Astrocyte (in vitro differentiated cells and primary cell): ENCODE measurements around the gene ABL2.

Experiments used
- CTCF ChIP-seq: IDR thresholded peaks from 2 replicates; pipeline ENCODE4 v1.5.1; 2011; ENCODE audit warnings: low read depth, mild to moderate bottlenecking, inconsistent platforms, low read length, moderate library complexity; ENCODE audit not compliant: insufficient read depth
- EZH2 ChIP-seq: IDR thresholded peaks from 2 replicates; pipeline ENCODE4 v1.6.1; 2012; ENCODE audit warnings: mild to moderate bottlenecking, low read length, inconsistent platforms; ENCODE audit not compliant: insufficient read depth

GRCh38 chr1:179184403-179184802, 45.1 kb downstream of the ABL2 start:
- no peak for TF ChIP-seq CTCF
- no peak for TF ChIP-seq EZH2
